HepG2 (cell line): Measurements from ENCODE around the gene PARD3. TPM values are rescaled to one million over a fixed set of nuclear protein-coding genes. Genes with fewer than 3 reads are reported as not detected.

Experiments used
- ATF7 ChIP-seq, 2 experiments: fragments of 450-650 bp in 1 of 2; sonication (generic) in 1 of 2; formaldehyde crosslinking in 1 of 2; IDR thresholded peaks; 2 replicates each; pipeline versions ENCODE4 v1.4.0 to v1.6.1; 2016 to 2020; ENCODE audit warnings: antibody characterized with exemption in 1 of 2, mild to moderate bottlenecking in 1 of 2, missing genetic modification reagents in 1 of 2
- ELF3 ChIP-seq: IDR thresholded peaks from 2 replicates; pipeline ENCODE4 v1.6.1; 2016; ENCODE audit warnings: missing genetic modification reagents, missing compliant biosample characterization
- HHEX ChIP-seq: IDR thresholded peaks from 2 replicates; pipeline ENCODE4 v1.6.1; 2016; ENCODE audit warnings: control low read depth
- MAFK ChIP-seq, 2 experiments: IDR thresholded peaks in 1 of 2; conservative IDR thresholded peaks in 1 of 2; 2 replicates each; pipeline ENCODE4 v1.6.1; 2011; ENCODE audit warnings: improper control_type of control experiment in 2 of 2, low read length in 2 of 2
- SMC3 ChIP-seq: IDR thresholded peaks from 2 replicates; pipeline ENCODE4 v1.6.1; 2011; ENCODE audit warnings: low read length, improper control_type of control experiment
- ZBTB7A ChIP-seq: sonication (generic); formaldehyde crosslinking; IDR thresholded peaks from 2 replicates; pipeline ENCODE4 v1.8.0; 2022; ENCODE audit warnings: mild to moderate bottlenecking, missing genetic modification reagents
- ZNF383 ChIP-seq: sonication (generic); formaldehyde crosslinking; IDR thresholded peaks from 2 replicates; pipeline ENCODE4 v1.4.0; 2020; ENCODE audit warnings: missing genetic modification reagents, mild to moderate bottlenecking, borderline replicate concordance
- ZNF430 ChIP-seq: sonication (generic); formaldehyde crosslinking; IDR thresholded peaks from 2 replicates; pipeline ENCODE4 v1.9.0; 2021; ENCODE audit warnings: mild to moderate bottlenecking, missing genetic modification reagents
- ZNF607 ChIP-seq: sonication (generic); formaldehyde crosslinking; IDR thresholded peaks from 2 replicates; pipeline ENCODE4 v1.5.1; 2020; ENCODE audit warnings: missing genetic modification reagents, mild to moderate bottlenecking, borderline replicate concordance
- ZNF772 ChIP-seq: sonication (generic); formaldehyde crosslinking; IDR thresholded peaks from 2 replicates; pipeline ENCODE4 v1.5.0; 2020; ENCODE audit warnings: mild to moderate bottlenecking, missing genetic modification reagents
- ZNF782 ChIP-seq: sonication (generic); formaldehyde crosslinking; IDR thresholded peaks from 2 replicates; pipeline ENCODE4 v1.4.0; 2020; ENCODE audit warnings: missing genetic modification reagents, mild to moderate bottlenecking, borderline replicate concordance
- ZNF878 ChIP-seq: sonication (generic); formaldehyde crosslinking; IDR thresholded peaks from 2 replicates; pipeline ENCODE4 v1.8.1; 2023; ENCODE audit warnings: mild to moderate bottlenecking, missing genetic modification reagents, moderate library complexity
- polyA plus RNA-seq, 8 experiments: library from polyadenylated mRNA; depleted of rRNA in 3 of 8; stranded (reverse) in 7 of 8; unstranded in 1 of 8; fragments of >200 nt; fragmentation: Illumina TruSeq in 4 of 8; extraction: Trizol in 4 of 8; gene quantifications; 2 replicates each; pipeline versions ENCODE4 v1.2.1 to v1.2.3, GENCODE V29; 2011 to 2016; ENCODE audit warnings: low read depth in 4 of 8, missing spikeins in 1 of 8, mixed read lengths in 1 of 8; ENCODE audit not compliant: insufficient read depth in 1 of 8
- total RNA-seq, 5 experiments: library from RNA; depleted of rRNA; stranded (reverse); fragments of >200 nt; fragmentation: Illumina TruSeq; extraction: Trizol; gene quantifications; 2 replicates each; pipeline ENCODE4 v1.2.3, GENCODE V29; 2016; ENCODE audit warnings: low read depth in 1 of 5
- TF ChIP-seq, protein P1 (sequence below): sonication (generic); formaldehyde crosslinking; IDR thresholded peaks from 2 replicates; pipeline ENCODE4 v1.5.0; 2020; ENCODE audit warnings: mild to moderate bottlenecking, missing genetic modification reagents, moderate library complexity
- TF ChIP-seq, protein P2 (sequence below): sonication (generic); formaldehyde crosslinking; IDR thresholded peaks from 2 replicates; pipeline ENCODE4 v1.5.0; 2020; ENCODE audit warnings: missing genetic modification reagents
- TF ChIP-seq, protein P3 (sequence below): sonication (generic); formaldehyde crosslinking; IDR thresholded peaks from 2 replicates; pipeline ENCODE4 v1.5.1; 2020; ENCODE audit warnings: mild to moderate bottlenecking, missing genetic modification reagents
- TF ChIP-seq, protein P4 (sequence below): sonication (generic); formaldehyde crosslinking; IDR thresholded peaks from 2 replicates; pipeline ENCODE4 v1.4.0; 2020; ENCODE audit warnings: missing genetic modification reagents, borderline replicate concordance

The PARD3 gene
- total and polyA plus RNA-seq, 2 of the 13 experiments (the other 11 are each of a cell fraction or from before 2014, with no cell fraction given) = 40.9 to 60.0 TPM

- TF ChIP-seq, protein P1, sequence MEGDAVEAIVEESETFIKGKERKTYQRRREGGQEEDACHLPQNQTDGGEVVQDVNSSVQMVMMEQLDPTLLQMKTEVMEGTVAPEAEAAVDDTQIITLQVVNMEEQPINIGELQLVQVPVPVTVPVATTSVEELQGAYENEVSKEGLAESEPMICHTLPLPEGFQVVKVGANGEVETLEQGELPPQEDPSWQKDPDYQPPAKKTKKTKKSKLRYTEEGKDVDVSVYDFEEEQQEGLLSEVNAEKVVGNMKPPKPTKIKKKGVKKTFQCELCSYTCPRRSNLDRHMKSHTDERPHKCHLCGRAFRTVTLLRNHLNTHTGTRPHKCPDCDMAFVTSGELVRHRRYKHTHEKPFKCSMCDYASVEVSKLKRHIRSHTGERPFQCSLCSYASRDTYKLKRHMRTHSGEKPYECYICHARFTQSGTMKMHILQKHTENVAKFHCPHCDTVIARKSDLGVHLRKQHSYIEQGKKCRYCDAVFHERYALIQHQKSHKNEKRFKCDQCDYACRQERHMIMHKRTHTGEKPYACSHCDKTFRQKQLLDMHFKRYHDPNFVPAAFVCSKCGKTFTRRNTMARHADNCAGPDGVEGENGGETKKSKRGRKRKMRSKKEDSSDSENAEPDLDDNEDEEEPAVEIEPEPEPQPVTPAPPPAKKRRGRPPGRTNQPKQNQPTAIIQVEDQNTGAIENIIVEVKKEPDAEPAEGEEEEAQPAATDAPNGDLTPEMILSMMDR (CRISPR knock-in tag) = peak; percentile 62
- TF ChIP-seq ZNF430 = no peak
- TF ChIP-seq ZNF383 = no peak
- no peak for TF ChIP-seq ZNF878 (CRISPR knock-in tag)
- TF ChIP-seq, protein P2, sequence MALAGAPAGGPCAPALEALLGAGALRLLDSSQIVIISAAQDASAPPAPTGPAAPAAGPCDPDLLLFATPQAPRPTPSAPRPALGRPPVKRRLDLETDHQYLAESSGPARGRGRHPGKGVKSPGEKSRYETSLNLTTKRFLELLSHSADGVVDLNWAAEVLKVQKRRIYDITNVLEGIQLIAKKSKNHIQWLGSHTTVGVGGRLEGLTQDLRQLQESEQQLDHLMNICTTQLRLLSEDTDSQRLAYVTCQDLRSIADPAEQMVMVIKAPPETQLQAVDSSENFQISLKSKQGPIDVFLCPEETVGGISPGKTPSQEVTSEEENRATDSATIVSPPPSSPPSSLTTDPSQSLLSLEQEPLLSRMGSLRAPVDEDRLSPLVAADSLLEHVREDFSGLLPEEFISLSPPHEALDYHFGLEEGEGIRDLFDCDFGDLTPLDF (CRISPR knock-in tag) = no peak
- TF ChIP-seq ZNF782 (CRISPR knock-in tag) = no peak
- TF ChIP-seq ZBTB7A (CRISPR knock-in tag) = no peak
- TF ChIP-seq, protein P3, sequence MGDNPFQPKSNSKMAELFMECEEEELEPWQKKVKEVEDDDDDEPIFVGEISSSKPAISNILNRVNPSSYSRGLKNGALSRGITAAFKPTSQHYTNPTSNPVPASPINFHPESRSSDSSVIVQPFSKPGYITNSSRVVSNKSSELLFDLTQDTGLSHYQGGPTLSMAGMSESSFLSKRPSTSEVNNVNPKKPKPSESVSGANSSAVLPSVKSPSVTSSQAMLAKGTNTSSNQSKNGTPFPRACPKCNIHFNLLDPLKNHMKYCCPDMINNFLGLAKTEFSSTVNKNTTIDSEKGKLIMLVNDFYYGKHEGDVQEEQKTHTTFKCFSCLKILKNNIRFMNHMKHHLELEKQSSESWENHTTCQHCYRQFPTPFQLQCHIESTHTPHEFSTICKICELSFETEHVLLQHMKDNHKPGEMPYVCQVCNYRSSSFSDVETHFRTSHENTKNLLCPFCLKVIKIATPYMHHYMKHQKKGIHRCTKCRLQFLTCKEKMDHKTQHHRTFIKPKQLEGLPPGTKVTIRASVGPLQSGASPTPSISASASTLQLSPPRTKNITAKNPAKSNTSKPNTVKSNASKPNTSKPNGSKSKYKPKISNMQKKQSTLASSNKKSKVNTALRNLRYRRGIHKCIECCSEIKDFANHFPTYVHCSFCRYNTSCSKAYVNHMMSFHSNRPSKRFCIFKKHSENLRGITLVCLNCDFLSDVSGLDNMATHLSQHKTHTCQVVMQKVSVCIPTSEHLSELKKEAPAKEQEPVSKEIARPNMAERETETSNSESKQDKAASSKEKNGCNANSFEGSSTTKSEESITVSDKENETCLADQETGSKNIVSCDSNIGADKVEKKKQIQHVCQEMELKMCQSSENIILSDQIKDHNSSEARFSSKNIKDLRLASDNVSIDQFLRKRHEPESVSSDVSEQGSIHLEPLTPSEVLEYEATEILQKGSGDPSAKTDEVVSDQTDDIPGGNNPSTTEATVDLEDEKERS (CRISPR knock-in tag) = no peak
- TF ChIP-seq ZNF607 (CRISPR knock-in tag) = no peak
- TF ChIP-seq MAFK (conservative IDR thresholded peaks at IDR 0.05 in 1 of 2, IDR thresholded peaks at IDR 0.05 in 1 of 2; ENCODE audit: low read length in 2 of 2) = no peak
- no peak for TF ChIP-seq ATF7 (IDR thresholded peaks at IDR 0.05)
- no peak for TF ChIP-seq ATF7 (CRISPR knock-in tag; IDR thresholded peaks at IDR 0.05)
- no peak for TF ChIP-seq HHEX
- 0 out of 2 replicates have a peak, but pooled peaks have one; percentile 18 for TF ChIP-seq ELF3
- peak; percentile 36 for TF ChIP-seq SMC3
- TF ChIP-seq, protein P4, sequence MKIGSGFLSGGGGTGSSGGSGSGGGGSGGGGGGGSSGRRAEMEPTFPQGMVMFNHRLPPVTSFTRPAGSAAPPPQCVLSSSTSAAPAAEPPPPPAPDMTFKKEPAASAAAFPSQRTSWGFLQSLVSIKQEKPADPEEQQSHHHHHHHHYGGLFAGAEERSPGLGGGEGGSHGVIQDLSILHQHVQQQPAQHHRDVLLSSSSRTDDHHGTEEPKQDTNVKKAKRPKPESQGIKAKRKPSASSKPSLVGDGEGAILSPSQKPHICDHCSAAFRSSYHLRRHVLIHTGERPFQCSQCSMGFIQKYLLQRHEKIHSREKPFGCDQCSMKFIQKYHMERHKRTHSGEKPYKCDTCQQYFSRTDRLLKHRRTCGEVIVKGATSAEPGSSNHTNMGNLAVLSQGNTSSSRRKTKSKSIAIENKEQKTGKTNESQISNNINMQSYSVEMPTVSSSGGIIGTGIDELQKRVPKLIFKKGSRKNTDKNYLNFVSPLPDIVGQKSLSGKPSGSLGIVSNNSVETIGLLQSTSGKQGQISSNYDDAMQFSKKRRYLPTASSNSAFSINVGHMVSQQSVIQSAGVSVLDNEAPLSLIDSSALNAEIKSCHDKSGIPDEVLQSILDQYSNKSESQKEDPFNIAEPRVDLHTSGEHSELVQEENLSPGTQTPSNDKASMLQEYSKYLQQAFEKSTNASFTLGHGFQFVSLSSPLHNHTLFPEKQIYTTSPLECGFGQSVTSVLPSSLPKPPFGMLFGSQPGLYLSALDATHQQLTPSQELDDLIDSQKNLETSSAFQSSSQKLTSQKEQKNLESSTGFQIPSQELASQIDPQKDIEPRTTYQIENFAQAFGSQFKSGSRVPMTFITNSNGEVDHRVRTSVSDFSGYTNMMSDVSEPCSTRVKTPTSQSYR (CRISPR knock-in tag) = no peak
- TF ChIP-seq ZNF772 (CRISPR knock-in tag) = no peak
Measured at GRCh38 chr10:34732926-34733325, 82.2 kb downstream of the PARD3 start (continued).
